DOHH2 (cell line): ENCODE results near the gene GPR132.
"Not testable (repeated sequence)": the region's sequence is repeated elsewhere in the genome, so short reads cannot be mapped to it uniquely, and the experiment has no call there.

Experiments
- H3F3A ChIP-seq: fragments of 200-600 bp; sonication (generic), shearing (Covaris generic); 2 replicates; pipeline ENCODE4 v1.6.0; 2016; ENCODE audit warnings: antibody characterized with exemption, mild to moderate bottlenecking; ENCODE audit not compliant: control insufficient read depth, insufficient read depth
- H3K27ac ChIP-seq: fragments of 200-600 bp; sonication (generic); 2 replicates; pipeline ENCODE4 v1.5.1; 2014; ENCODE audit warnings: low read depth, mild to moderate bottlenecking, low read length, moderate library complexity
- H3K27me3 ChIP-seq: fragments of 200-600 bp; sonication (generic); 2 replicates; pipeline ENCODE4 v1.6.1; 2014; ENCODE audit warnings: mild to moderate bottlenecking, low read length, mixed read lengths; ENCODE audit not compliant: control insufficient read depth
- H3K36me3 ChIP-seq: fragments of 200-600 bp; sonication (generic); 2 replicates; pipeline ENCODE4 v1.6.1; 2014; ENCODE audit warnings: mild to moderate bottlenecking, low read length, moderate library complexity, mixed read lengths; ENCODE audit not compliant: control insufficient read depth
- H3K4me1 ChIP-seq: fragments of 200-600 bp; sonication (generic); 2 replicates; pipeline ENCODE4 v1.6.1; 2014; ENCODE audit warnings: mild to moderate bottlenecking, low read length, mixed read lengths; ENCODE audit not compliant: control insufficient read depth
- H3K4me2 ChIP-seq: fragments of 200-600 bp; sonication (generic); 2 replicates; pipeline ENCODE4 v1.6.0; 2014; ENCODE audit warnings: mild to moderate bottlenecking, low read length, moderate library complexity
- H3K4me3 ChIP-seq: fragments of 200-600 bp; sonication (generic); 2 replicates; pipeline ENCODE4 v1.5.1; 2014; ENCODE audit warnings: mild to moderate bottlenecking, low read length, mixed read lengths
- H3K79me2 ChIP-seq: fragments of 200-600 bp; sonication (generic); 2 replicates; pipeline ENCODE4 v1.6.1; 2014; ENCODE audit warnings: mild to moderate bottlenecking, low read length, mixed read lengths; ENCODE audit not compliant: control insufficient read depth
- H3K9me2 ChIP-seq: fragments of 200-600 bp; sonication (generic); replicated peaks from 2 replicates; pipeline ENCODE4 v1.6.1; 2014; ENCODE audit warnings: mild to moderate bottlenecking, low read length, mixed read lengths; ENCODE audit not compliant: control insufficient read depth
- H3K9me3 ChIP-seq: fragments of 200-600 bp; sonication (generic); 2 replicates; pipeline ENCODE4 v1.6.1; 2014; ENCODE audit warnings: antibody characterized with exemption, low read length, mixed read lengths; ENCODE audit not compliant: control insufficient read depth, insufficient read depth
- H4K20me1 ChIP-seq: fragments of 200-600 bp; sonication (generic); 2 replicates; pipeline ENCODE4 v1.6.0; 2014; ENCODE audit warnings: low read depth, mild to moderate bottlenecking, antibody characterized with exemption, low read length, moderate library complexity; ENCODE audit not compliant: control insufficient read depth, insufficient read depth
- EZH2phosphoT487 ChIP-seq: fragments of 200-600 bp; sonication (generic); IDR thresholded peaks from 2 replicates; pipeline ENCODE4 v1.6.1; 2017; ENCODE audit warnings: borderline replicate concordance, mild to moderate bottlenecking, antibody characterized with exemption, low read length, moderate library complexity, mixed read lengths
- TF ChIP-seq, protein P1 (sequence below): fragments of 200-600 bp; sonication (generic); IDR thresholded peaks from one replicate; pipeline ENCODE4 v1.5.1; 2014; ENCODE audit warnings: antibody characterized with exemption, mild to moderate bottlenecking, low read depth, low read length; ENCODE audit not compliant: poor library complexity, severe bottlenecking

Gene GPR132, protein sequence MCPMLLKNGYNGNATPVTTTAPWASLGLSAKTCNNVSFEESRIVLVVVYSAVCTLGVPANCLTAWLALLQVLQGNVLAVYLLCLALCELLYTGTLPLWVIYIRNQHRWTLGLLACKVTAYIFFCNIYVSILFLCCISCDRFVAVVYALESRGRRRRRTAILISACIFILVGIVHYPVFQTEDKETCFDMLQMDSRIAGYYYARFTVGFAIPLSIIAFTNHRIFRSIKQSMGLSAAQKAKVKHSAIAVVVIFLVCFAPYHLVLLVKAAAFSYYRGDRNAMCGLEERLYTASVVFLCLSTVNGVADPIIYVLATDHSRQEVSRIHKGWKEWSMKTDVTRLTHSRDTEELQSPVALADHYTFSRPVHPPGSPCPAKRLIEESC

DNA sequence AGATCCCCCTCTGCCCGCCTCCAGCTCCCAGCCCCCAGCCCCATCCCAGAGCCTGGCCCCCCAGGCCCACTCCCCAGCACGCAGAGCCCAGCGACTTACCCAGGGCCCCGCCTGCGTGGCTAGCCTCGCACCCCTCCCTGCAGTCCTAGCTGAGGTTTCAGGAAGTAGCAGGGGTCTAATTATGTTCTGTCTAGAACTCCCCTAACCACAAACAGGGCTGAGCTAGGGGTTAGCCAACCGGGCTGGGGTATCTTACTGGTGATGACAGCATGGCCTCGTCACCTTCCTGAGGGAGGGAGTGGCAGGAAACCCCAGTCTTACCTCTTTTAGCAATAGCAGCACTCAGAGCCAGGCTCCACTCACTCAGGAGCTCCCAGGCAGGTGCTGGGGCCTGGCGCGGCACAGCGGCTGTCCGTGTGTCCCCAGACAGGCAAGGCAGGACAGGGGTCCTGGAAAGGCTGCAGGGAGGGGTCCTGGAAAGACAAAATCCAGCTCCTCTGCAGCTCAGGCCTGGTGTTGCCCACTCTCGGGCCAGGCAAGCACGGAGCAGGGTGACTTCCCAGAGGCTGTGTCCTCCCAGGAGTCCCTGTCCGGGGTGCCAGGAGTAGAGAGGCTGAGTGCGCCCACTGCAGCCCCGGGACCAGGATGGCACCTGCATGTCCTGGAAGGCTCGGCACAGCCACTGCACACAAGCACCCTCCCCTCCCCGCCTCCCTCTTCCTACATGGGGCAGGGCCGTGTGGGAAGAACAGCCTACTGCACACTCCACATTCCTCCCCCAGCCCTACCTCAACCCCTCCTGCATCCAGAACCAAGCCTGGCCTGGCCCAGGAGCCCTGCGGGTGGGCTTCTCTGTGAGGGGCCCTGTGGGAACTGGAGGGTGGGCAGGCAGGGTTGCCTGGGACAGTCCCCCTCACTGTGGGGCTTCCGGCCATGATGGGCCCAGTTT lies at the start of gene GPR132:
TSS of gene GPR132 (minus strand) at position 151 of the 949 bp plus-strand sequence. CDS start 10,010 bp downstream, outside the sequence.
- peak within 1 kb of the TSS; percentile 64 for H3K27ac ChIP-seq
- H3K4me2 ChIP-seq = peak within 1 kb of the TSS; percentile 84
- peaks cover 16% of the 10 kb centered on the region for H3K79me2 ChIP-seq
- H3K36me3 ChIP-seq = no peaks in the 10 kb centered on the region
- peaks cover 29% of the 10 kb centered on the region for H3K27me3 ChIP-seq
- no peaks in the 10 kb centered on the region for H3K9me3 ChIP-seq
- no peaks in the 10 kb centered on the region for H3K9me2 ChIP-seq
- peaks cover 71% of the 10 kb centered on the region for H3K4me1 ChIP-seq
- H4K20me1 ChIP-seq = no peaks in the 10 kb centered on the region
- H3F3A ChIP-seq = no peaks in the 10 kb centered on the region; the same call in 1 of the 2 replicates
- TF ChIP-seq, protein P1, sequence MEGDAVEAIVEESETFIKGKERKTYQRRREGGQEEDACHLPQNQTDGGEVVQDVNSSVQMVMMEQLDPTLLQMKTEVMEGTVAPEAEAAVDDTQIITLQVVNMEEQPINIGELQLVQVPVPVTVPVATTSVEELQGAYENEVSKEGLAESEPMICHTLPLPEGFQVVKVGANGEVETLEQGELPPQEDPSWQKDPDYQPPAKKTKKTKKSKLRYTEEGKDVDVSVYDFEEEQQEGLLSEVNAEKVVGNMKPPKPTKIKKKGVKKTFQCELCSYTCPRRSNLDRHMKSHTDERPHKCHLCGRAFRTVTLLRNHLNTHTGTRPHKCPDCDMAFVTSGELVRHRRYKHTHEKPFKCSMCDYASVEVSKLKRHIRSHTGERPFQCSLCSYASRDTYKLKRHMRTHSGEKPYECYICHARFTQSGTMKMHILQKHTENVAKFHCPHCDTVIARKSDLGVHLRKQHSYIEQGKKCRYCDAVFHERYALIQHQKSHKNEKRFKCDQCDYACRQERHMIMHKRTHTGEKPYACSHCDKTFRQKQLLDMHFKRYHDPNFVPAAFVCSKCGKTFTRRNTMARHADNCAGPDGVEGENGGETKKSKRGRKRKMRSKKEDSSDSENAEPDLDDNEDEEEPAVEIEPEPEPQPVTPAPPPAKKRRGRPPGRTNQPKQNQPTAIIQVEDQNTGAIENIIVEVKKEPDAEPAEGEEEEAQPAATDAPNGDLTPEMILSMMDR = no peak
- no peak for TF ChIP-seq EZH2phosphoT487
- H3K4me3 ChIP-seq = peak within 1 kb of the TSS; percentile 82

DNA sequence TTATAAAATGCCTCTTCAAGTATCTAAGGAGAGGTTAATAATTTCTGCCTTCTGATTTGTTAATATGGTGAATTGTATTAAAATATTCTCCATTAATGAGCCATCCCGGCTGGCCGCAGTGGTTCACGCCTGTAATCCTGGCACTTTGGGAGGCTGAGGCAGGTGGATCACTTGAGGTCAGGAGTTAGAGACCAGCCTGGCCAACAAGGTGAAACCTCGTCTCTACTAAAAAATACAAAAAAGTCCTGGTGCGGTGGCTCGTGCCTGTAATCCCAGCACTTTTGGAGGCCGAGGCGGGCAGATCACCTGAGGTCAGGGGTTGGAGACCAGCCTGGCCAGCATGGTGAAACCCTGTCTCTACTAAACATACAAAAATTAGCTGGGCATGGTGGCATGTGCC lies 44.0 kb upstream of the GPR132 start:
- H3K27ac ChIP-seq, H3K79me2 ChIP-seq, H4K20me1 ChIP-seq, H3K9me3 ChIP-seq, H3K4me1 ChIP-seq, H3K4me2 ChIP-seq, H3F3A ChIP-seq, H3K4me3 ChIP-seq, H3K36me3 ChIP-seq, H3K9me2 ChIP-seq: not testable (repeated sequence)
- H3K27me3 ChIP-seq = peaks cover 17% of the 10 kb centered on the region

DNA sequence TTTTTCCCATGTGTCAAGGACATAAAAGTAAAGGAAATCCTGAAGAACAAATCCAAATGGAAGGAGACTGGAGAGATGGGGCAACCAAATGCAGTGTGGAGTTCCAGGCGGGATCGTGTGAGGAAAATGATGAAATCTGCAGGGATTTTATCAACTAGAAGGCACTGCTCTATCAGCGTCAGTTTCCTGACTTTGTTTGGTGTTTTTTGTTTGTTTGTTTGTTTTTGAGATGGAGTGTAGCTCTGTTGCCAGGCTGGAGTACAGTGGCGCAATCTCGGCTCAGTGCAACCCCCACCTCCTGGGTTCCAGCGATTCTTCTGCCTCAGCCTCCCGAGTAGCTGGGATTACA lies 43.3 kb upstream of the GPR132 start:
- Histone ChIP-seq H3K4me1 (peaks cover 4% of the 10 kb centered on the region; the same call in 1 of the 2 replicates), H3F3A (no peaks in the 10 kb centered on the region), H3K36me3 (no peaks in the 10 kb centered on the region), H3K4me3 (no peak overlapping the region), H3K79me2 (no peaks in the 10 kb centered on the region), H3K9me3 (no peaks in the 10 kb centered on the region), H4K20me1 (no peaks in the 10 kb centered on the region), H3K27ac (no peak overlapping the region), H3K27me3 (peaks cover 25% of the 10 kb centered on the region), H3K4me2 (no peak overlapping the region), H3K9me2 (no peaks in the 10 kb centered on the region)
- TF ChIP-seq, protein P1 = no peak
- no peak for TF ChIP-seq EZH2phosphoT487
